Measurements from ENCODE around the gene SLC6A1.

The SLC6A1 gene

DNA sequence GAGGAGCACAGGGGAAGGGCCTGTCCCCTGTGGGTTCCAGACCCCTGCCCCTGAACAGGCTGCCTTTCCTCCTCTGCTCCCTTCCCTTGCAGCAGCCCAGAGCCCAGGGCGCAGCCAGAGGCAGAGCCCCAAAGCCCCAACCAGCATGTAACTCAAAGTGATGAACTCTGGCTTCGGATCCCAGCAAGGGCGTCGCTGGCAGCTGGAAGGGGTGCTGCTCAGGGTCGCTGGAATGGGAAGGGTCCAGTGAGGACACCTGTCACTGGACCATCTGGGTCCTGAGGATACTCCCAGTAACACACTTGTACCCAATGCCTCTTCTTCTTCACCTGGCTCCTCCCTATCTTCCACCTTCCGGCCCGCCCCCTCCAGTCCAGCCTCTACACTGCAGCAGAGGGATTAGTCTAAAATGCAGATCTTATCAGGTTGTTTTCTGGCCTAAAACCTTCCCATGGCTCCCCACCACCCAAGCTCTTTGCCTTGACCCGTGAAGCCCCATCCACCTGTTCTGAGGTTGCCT is 64.0 kb downstream of the SLC6A1 start:
- no peak for TF ChIP-seq TAF1 (IDR thresholded peaks at IDR 0.05; ENCODE audit: borderline replicate concordance, insufficient read depth, low read length)

DNA sequence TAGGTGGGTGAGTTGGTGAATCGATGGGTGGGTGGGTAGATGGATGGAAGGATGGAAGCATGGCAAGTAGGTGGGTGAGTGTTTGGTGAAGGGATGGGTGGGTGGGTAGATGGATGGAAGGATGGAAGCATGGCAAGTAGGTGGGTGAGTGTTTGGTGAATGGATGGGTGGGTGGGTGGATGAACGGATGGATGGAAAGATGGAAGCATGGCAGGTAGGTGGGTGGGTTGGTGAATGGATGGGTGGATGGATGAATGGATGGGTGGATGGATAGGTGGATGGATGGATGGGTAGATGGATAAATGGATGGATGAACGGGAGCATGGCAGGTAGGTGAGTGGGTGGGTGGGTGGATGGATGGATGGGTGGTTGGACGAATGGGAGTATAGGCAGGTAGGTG is 65.1 kb downstream of the SLC6A1 start:
- TF ChIP-seq FOXP2 (optimal IDR thresholded peaks at IDR 0.05; ENCODE audit: borderline replicate concordance, extremely low read depth, extremely low read length, insufficient read depth), result no peak
- TF ChIP-seq, protein P1, sequence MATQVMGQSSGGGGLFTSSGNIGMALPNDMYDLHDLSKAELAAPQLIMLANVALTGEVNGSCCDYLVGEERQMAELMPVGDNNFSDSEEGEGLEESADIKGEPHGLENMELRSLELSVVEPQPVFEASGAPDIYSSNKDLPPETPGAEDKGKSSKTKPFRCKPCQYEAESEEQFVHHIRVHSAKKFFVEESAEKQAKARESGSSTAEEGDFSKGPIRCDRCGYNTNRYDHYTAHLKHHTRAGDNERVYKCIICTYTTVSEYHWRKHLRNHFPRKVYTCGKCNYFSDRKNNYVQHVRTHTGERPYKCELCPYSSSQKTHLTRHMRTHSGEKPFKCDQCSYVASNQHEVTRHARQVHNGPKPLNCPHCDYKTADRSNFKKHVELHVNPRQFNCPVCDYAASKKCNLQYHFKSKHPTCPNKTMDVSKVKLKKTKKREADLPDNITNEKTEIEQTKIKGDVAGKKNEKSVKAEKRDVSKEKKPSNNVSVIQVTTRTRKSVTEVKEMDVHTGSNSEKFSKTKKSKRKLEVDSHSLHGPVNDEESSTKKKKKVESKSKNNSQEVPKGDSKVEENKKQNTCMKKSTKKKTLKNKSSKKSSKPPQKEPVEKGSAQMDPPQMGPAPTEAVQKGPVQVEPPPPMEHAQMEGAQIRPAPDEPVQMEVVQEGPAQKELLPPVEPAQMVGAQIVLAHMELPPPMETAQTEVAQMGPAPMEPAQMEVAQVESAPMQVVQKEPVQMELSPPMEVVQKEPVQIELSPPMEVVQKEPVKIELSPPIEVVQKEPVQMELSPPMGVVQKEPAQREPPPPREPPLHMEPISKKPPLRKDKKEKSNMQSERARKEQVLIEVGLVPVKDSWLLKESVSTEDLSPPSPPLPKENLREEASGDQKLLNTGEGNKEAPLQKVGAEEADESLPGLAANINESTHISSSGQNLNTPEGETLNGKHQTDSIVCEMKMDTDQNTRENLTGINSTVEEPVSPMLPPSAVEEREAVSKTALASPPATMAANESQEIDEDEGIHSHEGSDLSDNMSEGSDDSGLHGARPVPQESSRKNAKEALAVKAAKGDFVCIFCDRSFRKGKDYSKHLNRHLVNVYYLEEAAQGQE (IDR thresholded peaks at IDR 0.05; ENCODE audit: insufficient read depth in 1 of 2, low read depth in 2 of 2, low read length in 2 of 2), result no peak
- no peak for TF ChIP-seq TAF1 (IDR thresholded peaks at IDR 0.05; ENCODE audit: borderline replicate concordance, insufficient read depth, low read length)
- no peak for TF ChIP-seq SIN3A (IDR thresholded peaks at IDR 0.05; ENCODE audit: borderline replicate concordance, insufficient read depth, low read length)
- no peak for TF ChIP-seq POLR2AphosphoS5 (IDR thresholded peaks at IDR 0.05; ENCODE audit: low read depth, low read length)

DNA sequence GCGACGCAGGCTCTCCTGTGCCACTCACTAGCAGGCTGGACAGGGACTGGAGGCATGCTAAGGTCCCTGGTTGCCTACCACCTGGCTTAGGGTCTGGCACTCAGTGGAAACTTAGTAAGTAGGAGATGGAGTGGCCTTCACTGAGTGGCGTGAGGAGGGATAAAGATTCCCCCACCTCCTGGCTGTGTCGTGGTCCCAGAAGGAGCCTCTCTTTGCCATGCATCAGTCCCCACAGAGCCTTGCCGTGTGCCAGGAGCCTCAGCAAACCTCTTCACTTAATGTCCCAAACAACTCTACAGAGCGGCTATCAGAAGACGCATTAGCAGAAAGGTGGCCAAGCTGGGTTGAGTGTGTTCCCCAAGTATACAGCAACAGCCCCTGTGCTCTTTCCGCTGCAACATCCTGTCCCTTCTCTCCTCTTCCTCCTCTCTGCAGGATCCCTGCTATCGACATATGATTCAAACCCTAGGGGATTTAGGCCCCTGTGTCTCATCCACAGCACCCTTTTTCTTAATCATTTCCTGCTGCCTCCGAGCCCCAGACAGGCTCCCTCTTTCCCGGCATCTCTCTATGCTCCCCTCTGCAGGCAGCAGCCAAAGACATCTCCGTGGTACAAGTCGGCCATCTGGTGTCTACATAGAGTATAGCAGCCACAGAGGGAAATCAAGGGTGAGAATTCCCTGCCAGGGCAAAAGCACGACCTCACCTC is 66.7 kb downstream of the SLC6A1 start:
- TF ChIP-seq, protein P1 (IDR thresholded peaks at IDR 0.05; ENCODE audit: insufficient read depth in 1 of 2, low read depth in 2 of 2, low read length in 2 of 2), result no peak
- TF ChIP-seq POLR2AphosphoS5 (IDR thresholded peaks at IDR 0.05; ENCODE audit: low read depth, low read length), result no peak
- TF ChIP-seq SIN3A (IDR thresholded peaks at IDR 0.05; ENCODE audit: borderline replicate concordance, insufficient read depth, low read length), result no peak
- no peak for TF ChIP-seq FOXP2 (optimal IDR thresholded peaks at IDR 0.05; ENCODE audit: borderline replicate concordance, extremely low read depth, extremely low read length, insufficient read depth)
- TF ChIP-seq TAF1 (IDR thresholded peaks at IDR 0.05; ENCODE audit: borderline replicate concordance, insufficient read depth, low read length), result no peak

DNA sequence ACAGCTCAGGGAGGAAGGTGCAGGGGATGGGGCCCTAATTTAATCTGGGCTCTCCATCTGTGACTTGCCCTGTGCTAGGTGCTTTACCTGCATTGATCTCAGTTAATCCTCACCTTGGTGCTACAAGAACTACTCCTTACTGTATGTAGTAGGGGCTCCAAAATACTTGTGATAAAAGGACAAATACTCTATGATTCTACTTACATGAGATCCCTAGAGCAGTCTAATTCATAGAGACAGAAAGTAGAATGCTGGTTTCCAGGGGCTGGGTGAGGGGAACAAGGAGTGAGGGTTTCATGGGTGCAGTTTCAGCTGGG is 67.2 kb downstream of the SLC6A1 start:
- TF ChIP-seq SIN3A (IDR thresholded peaks at IDR 0.05; ENCODE audit: borderline replicate concordance, insufficient read depth, low read length) (no peak), POLR2AphosphoS5 (IDR thresholded peaks at IDR 0.05; ENCODE audit: low read depth, low read length) (no peak), TAF1 (IDR thresholded peaks at IDR 0.05; ENCODE audit: borderline replicate concordance, insufficient read depth, low read length) (no peak), FOXP2 (optimal IDR thresholded peaks at IDR 0.05; ENCODE audit: borderline replicate concordance, extremely low read depth, extremely low read length, insufficient read depth) (no peak)
- TF ChIP-seq, protein P1 (IDR thresholded peaks at IDR 0.05; ENCODE audit: insufficient read depth in 1 of 2, low read depth in 2 of 2, low read length in 2 of 2), result no peak

DNA sequence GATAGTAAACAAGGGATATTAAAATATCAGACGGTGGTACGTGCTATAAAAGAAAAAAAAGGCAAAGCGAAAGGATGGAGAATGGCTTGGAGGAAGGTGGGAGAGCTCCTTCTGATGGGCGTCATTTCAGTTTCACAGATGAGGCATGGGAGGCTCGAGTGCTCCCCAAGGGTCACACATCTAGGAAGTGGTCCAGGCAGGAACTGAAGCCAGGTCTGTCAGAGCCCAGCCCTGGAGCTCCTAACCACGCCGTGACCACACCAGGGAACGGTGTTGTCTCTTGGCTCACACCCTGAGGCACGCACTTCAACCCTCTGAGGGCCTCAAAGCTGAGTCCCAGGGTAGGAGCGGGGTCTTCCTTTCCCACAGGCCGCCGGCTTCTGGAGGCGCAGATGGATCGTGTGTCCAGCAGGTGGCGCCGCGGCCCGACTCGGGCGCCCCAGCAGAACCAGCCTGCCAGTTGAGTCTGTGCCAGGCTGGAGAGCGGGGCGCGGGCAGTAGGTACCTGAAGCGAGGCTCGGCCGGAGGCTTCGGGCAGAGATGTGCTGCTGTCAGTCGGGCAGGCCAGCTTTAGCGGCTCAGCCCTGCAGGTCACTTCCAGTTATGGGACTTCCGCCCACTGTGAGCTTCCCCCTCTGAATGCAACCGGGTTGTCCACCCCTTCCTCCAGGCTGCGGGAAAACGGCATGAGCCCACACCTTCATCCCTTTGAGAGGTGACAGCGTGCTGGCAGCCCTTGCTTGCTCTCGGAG is 68.1 kb downstream of the SLC6A1 start:
- TF ChIP-seq POLR2AphosphoS5 (IDR thresholded peaks at IDR 0.05; ENCODE audit: low read depth, low read length), result no peak
- no peak for TF ChIP-seq FOXP2 (optimal IDR thresholded peaks at IDR 0.05; ENCODE audit: borderline replicate concordance, extremely low read depth, extremely low read length, insufficient read depth)
- TF ChIP-seq SIN3A (IDR thresholded peaks at IDR 0.05; ENCODE audit: borderline replicate concordance, insufficient read depth, low read length), result no peak
- no peak for TF ChIP-seq TAF1 (IDR thresholded peaks at IDR 0.05; ENCODE audit: borderline replicate concordance, insufficient read depth, low read length)
- TF ChIP-seq, protein P1 (IDR thresholded peaks at IDR 0.05; ENCODE audit: insufficient read depth in 1 of 2, low read depth in 2 of 2, low read length in 2 of 2), result no peak

Data from PFSK-1 (cell line).